Activated naive CD8-positive, alpha-beta T cell treated with anti-CD3 and anti-CD28 coated beads, Interleukin-2, amount 50 U/mL, for 16 hours (primary cell): ENCODE data around the gene BEGAIN.
"Not testable (repeated sequence)": the region's sequence is repeated elsewhere in the genome, so short reads cannot be mapped to it uniquely, and the experiment has no call there.

Experiments used
- DNase-seq: peaks from one replicate; pipeline ENCODE4 v3.0.0-alpha.2; 2020; ENCODE audit warnings: low read depth, low spot score

BEGAIN gene

GRCh38 chr14:100523131-100523842 lies 63.9 kb downstream of the BEGAIN start:
- DNase-seq, result no peak

DNA sequence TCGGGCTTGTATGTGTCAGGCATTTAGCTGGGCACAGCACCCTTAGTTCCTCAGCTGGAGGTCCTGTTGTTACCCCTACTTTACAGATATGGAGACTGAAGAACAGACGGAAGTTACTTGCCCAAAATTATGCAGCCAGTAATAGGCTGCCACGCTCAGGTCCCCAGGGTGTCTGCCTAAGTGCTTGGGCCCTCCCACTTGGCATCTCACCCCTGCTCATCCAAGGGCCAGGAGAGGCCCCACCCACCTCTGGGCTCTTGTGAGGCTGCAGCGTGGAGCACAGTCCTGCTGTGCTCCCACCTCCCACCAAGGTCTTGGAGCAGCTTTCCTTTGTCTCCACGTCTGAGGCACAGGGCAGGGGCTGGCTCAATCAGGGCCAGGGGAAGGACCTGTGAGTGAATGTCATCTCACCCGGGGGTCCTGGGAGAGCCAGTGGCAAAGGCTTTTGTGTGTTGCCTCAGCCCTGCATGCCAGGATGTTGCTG lies 64.6 kb downstream of the BEGAIN start:
- DNase-seq, result no peak

DNA sequence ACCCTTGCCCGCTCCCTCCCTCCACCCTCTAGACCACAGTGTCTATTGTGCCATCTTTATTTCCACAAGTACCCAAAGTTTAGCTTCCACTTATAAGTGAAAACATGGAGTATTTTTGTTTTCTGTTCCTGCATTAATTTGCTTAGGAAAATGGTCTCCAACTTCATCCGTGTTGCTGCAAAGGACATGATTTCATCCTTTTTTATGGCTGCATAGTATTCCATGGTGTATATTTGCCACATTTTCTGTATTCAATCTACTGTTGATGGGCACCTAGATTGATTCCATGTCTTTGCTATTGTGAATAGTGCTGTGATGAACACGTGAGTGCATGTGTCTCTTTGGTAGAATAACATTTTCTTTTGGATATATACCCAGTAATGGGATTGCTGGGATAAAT lies 81.2 kb downstream of the BEGAIN start:
- DNase-seq, result not testable (repeated sequence)

DNA sequence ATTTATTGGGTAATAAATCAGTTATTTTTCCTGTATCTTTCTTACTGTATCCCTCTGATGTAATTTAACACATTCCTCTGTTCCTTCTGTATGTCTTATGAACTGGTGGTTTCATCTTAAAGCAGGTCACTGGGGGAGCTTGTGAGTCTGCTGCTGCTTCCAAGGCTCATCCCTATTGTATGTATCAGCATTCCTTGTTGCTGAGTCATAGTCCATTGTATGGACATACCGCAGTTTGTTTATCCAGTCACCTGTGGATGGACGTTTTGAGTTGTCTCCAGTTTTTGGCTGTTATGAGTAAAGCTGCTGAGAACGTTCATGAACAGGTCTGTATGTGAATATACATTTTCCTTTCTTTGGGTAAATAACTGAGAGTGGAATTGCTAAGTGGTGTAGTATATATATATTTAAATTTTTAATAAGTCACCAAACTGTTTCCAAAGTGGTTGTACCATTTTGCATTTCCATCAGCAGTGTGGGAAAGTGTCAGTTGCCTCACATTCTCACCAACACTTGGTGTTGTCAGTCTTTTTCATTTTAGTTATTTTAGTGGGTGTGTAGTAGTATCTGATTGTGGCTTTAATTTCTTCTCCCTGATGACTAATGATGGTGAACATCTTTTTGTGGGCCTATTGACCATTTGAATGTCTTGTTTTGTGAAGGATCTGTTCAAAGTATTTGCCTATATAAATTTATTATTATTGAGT lies 82.7 kb downstream of the BEGAIN start:
- no peak for DNase-seq

- DNase-seq, result no peak
Measured at GRCh38 chr14:100503251-100503650, 84.0 kb downstream of the BEGAIN start.

DNA sequence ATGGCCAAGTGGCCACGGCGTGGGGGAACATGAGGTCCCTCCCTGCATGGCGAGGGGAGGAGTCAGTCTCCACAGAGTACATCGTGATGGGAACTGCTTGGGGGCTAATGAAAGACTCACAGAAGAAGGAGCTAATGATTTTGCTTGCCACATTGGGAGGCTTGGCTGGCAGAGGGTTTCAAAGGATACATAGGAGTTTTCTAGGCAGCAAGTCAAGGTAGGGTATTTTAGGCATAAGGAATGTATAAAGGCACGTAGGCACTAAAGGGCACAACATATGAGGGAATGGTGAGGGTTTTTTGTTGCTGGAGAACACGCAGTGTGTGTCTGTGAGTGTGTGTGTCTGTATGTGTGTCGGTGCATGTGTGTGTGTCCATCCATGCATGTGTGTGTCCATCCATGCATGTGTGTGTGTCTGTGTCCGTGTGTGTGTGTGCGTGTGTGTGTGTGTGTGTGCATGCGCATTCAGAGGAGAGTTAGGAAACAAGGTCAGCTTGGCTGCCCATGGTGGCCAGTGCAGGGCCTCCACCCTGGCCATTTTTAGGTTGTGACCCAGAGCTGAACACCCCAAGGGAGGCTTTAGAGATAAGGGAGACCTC lies 84.5 kb downstream of the BEGAIN start:
- DNase-seq, result no peak

- DNase-seq, result no peak
Measured at GRCh38 chr14:100500128-100500527, 87.1 kb downstream of the BEGAIN start.

DNA sequence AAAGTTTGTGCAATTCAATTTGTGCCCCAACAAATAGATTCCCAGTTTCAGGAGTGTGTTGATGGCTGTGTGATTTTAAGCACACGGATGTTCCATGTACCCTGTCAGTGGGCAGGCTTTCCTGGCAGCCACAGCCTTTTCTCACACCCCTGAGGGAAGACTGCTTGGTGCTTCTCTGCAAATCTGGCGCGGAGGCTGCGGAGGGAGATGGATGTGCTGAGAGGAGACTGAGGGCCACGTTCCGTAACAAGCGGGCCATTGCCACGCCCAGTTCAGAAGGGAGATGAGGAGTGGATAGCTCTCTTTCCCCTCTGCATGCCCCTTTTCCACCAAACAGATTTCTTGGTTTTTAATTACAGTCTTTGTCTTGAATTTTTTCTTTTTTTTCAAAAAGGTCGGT lies 89.1 kb downstream of the BEGAIN start:
- no peak for DNase-seq

GRCh38 chr14:100495917-100496316 lies 91.3 kb downstream of the BEGAIN start:
- DNase-seq, result no peak

DNA sequence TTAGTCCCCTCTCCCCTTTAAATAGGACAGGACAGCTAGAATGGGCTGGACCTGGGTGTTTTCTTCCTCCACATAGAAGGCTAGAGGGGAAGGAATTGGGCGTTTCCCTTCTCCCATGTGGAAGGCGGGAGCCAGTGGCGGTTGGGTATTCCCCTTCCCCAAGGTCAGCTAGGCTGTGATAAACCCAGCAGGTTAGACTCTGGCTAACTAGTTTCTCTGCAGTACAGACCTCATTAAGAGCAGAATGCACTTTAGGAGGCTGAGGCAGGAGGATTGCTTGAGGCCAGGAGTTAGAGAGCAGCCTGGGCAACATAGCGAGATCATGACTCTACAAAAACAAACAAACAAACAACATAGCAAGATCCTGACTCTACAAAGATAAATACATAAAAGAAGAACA lies 92.6 kb downstream of the BEGAIN start:
- no peak for DNase-seq

DNA sequence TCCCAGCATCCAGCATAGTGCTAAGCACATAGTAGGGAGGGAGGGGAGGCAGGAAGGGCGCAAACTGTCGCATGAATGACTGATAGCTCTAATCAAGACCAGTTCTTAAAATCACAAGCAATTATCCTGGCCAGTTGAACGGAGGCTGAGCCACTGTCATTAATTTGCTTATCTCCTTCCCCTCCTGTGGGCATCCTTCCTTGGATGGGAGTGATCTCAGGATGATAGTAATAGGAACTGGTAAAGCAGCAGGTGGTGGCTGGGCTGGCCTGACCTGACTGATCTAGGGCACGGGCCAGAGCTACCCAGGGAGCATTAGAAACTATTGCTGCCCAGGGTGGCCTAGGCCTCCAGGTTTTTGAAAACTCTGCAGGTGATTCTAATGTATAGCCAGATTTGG lies 97.0 kb downstream of the BEGAIN start:
- no peak for DNase-seq

DNA sequence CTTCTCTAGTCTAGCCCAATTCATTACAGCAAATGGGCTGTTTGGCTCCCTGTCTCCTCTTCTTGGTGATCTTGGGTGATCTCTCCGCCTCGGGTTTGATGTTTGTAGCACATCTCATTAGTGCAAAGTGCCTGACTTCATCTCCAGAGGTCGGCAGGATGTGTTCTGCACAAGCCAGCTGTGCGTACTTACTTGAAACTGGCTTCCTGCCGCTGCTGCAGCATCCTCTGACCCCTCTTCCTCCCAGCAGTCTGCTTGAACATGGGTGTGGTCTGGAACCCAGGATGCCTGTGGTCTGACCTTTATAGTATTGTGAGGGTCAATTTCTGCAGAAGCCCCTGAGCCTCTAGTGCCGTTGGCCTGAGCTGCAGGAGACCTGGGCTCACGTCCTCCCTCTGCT lies 99.2 kb downstream of the BEGAIN start:
- no peak for DNase-seq

DNA sequence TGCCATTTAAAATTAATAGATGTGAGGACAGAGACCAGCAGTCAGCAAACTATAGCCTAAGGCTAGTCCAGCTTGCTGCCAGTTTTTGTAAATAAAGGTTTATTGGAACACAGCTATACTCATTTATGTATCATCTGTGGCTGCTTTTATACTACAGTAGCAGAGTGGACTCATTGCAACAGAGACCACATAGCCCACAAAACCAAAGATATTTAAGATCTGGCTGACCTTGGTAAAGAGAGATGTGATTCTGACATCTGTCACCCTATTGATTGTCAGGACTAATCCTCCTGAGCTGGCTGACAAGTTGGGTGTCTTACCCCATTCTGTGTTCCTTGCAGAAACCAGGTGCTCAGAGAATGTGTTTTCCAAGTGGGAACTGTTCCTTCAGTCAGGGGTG lies 99.9 kb downstream of the BEGAIN start:
- DNase-seq, result no peak
